Stimulated activated CD8-positive, alpha-beta memory T cell treated with anti-CD3 and anti-CD28 coated beads, Interleukin-7, amount 100 ng/mL, for 4 hours (primary cell): ENCODE results near the gene ACTMAP.
"Not testable (repeated sequence)": the region's sequence is repeated elsewhere in the genome, so short reads cannot be mapped to it uniquely, and the experiment has no call there.

ENCODE experiments used
- DNase-seq, 2 donors: peaks; one replicate each; pipeline ENCODE4 v3.0.0-alpha.2; 2020; ENCODE audit warnings: low read depth in 2 of 2

ACTMAP gene, protein sequence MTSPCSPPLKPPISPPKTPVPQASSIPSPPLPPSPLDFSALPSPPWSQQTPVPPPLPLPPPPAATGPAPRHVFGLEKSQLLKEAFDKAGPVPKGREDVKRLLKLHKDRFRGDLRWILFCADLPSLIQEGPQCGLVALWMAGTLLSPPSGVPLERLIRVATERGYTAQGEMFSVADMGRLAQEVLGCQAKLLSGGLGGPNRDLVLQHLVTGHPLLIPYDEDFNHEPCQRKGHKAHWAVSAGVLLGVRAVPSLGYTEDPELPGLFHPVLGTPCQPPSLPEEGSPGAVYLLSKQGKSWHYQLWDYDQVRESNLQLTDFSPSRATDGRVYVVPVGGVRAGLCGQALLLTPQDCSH

GRCh38 chr19:40750058-40750873, at the start of gene ACTMAP:
ACTMAP (minus strand) TSS chr19:40750477; CDS start chr19:40749803, 674 bp downstream.
- peak; percentile 98 to 99 for DNase-seq

DNA sequence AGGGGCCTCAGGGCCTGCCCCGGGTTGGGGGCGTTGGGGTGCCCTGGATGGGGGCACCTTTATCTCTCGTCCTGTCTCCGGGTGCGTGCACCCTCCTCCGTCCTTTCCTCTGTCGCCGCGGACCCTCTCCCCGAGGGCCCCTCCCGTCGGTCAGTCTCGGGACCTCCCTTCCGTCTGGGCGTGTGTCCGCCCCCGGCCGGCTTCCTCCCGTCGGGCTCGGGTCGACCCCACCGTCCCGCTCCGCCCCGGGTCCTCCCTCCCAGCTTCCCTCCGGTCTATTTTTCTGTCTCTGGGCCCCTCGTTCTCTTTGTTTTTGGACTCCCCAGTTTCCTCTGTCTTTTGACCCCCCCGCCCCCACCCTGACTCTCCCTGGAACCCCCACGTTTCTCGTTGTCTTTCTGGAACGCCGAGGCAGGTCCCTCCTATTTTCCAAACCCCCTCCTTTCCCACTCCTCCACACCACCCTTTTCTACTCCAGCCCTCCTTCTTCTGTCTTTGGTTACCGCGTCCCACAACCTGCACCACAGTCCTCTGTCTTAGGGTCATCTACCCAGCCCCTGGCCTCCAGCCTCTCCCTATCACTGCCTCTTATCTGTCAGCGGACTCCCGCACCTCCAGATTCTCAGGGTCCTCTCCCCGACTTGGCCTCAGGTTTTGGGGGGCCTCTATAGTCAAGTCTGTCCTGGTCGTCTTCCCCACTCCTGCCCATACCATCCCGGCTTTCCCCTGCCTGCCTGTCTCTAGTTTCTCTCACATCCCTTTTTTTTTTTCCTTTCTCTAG, 49.5 kb upstream of the ACTMAP start:
- DNase-seq, result no peak

DNA sequence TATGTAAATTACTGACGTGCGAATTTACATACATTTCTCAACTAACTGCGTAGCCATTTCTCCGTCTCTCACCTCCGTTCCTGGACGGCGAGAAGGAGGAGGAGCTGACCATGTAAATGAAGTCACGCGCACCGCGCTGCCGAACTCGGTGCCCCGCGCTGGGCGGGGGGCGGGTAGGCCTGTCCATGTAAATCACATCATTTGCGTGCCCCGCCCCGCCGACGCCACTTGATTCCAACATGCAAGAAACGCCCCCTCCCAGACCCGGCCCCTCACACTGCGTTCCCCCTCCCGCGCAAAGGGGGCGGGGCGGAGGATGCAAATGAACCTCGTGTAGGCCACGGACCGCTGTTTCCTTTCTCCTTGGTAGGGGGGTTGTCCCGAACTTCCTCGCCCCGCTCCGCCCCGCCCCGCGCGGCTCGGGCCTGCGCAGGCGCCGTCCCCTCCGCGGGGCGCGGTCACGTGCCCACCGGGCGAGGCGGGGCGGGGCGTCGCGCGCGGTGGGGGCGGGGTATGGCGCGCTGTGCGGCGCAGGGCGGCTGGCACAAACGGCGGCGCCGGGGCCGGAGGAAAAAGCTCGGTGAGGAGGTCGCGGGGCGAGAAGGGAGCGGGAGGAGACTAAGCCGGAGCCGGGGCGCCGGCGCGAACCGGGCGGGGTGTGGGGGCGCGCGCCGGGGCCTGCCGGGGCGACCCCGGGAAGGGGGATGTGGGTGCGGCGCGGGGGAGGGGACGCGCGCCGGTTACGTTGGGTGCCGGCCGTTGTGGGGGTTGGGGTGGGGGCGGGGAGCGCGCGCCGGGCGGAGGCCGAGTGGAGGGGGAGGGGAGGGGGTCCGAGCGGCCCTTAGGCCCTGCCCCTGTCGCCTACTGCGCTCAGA, 48.6 kb upstream of the ACTMAP start, which contains the start of gene EGLN2:
EGLN2 (plus strand) TSS at position 509 of the 875 bp plus-strand sequence. CDS start 1,382 bp downstream, outside the sequence.
- peak; percentile 100 for DNase-seq

DNA sequence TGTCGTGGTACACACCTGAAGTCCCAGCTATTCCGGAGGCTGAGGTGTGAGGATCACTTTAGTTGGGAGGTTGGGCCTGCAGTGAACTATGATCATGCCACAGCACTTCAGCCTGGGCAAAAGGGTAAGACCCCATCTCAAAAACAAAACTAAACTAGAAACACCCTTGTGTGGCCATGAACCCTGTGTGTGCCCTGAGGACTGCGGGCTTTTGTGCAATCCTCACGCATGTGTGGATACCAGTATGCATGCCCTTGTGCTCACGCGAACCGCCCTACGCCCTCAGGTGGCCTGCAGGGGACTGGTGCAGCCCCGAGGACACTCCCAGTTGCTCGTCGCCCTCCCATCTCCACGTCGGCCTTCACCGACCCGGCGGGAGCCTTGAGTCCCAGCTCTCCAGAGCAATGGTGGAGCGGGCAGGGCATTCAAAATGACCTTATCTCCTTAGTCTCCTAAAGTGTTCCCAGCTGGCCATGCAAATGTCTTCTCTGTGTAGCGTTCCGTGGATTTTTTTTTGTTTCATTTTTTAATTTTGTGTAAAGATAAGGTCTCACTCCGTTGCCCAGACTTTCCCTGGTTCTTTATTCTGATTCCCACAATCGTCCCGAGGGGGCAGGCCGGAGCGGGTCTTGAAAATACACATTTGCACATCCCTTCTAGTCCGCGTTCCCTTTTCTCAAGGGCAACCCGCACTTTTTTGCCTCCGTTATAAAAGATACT, 47.8 kb upstream of the ACTMAP start:
- peak in 1 of 2 donors; percentile 53 for DNase-seq

- DNase-seq, result no peak
Measured at GRCh38 chr19:40797166-40797962, 47.1 kb upstream of the ACTMAP start.

DNA sequence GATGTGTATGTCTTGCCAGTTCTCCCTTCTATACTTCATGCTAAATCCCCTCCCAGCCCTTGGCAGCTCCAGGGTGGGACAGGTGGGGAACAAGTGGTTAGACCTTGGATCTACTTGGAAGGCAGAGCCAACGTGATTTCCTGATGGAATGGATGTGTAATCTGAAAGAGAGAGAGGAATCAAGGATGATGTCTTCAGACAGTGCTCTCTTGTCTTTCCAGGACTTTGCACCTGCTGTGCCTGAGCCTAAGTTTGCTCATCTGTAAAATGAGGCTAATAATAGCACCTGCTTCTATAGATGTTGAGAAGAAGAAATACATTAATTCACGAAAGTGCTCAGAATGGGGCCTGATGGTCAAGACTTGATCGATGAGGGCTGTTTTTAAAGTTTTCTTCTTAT, 41.7 kb upstream of the ACTMAP start:
- DNase-seq, result no peak

GRCh38 chr19:40791349-40791748, 41.1 kb upstream of the ACTMAP start:
- no peak for DNase-seq

- DNase-seq, result no peak
Measured at GRCh38 chr19:40786060-40787037, 36.1 kb upstream of the ACTMAP start.

DNA sequence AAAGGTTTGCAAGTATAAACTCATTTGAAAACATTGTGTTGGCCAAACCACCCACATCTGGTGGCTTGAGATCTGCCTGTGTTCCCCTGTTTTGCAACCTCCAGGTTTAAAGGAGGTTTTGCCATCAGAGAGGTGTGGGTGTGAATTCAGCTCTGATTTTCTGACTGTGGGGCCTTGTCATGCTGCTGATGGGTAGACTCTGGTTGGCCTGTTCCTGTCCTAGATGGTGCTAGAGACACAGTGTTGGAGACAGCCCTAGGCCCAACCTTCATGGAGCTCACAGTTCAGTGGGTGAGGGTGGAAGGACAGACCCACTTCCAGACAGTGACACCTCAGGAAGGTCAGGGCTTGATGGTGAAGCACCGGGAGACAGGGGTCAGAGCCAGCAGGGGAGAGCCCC, 35.2 kb upstream of the ACTMAP start:
- DNase-seq, result no peak

- not testable (repeated sequence) for DNase-seq
Measured at GRCh38 chr19:40784146-40784545, 33.9 kb upstream of the ACTMAP start.

DNA sequence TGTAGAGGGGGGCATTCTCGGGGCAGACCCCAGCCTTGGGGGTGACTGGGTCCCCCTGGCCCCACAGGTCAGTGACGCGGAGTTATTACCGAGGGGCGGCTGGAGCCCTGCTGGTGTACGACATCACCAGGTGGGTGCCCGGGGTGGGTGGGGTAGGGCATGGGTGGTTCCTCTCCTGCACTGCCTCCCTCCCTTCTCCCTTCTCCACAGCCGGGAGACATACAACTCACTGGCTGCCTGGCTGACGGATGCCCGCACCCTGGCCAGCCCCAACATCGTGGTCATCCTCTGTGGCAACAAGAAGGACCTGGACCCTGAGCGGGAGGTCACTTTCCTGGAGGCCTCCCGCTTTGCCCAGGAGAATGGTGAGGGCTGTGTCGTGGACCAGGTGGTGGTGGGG, 33.4 kb upstream of the ACTMAP start:
- no peak for DNase-seq

- no peak for DNase-seq
Measured at GRCh38 chr19:40781140-40781539, 30.9 kb upstream of the ACTMAP start.

DNA sequence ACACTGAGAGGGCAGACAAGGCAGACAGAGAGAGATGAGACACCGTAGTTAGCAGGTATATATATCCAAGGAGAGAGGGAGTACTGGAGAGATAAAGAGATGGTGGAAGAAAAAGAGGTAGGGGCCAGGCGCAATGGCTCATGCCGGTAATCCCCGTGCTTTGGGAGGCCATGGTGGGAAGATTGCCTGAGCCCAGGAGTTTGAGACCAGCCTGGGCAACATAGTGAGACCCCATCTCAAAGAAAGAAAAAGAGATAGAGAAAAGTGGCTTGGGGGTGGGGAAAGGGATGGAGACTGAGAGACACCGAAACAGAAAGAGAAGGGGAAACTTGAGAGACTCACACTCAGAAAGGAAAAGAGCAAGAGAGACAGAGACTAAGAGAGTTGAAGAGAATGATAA, 30.3 kb upstream of the ACTMAP start:
- no peak for DNase-seq

GRCh38 chr19:40778706-40779284, 28.5 kb upstream of the ACTMAP start:
- no peak for DNase-seq

DNA sequence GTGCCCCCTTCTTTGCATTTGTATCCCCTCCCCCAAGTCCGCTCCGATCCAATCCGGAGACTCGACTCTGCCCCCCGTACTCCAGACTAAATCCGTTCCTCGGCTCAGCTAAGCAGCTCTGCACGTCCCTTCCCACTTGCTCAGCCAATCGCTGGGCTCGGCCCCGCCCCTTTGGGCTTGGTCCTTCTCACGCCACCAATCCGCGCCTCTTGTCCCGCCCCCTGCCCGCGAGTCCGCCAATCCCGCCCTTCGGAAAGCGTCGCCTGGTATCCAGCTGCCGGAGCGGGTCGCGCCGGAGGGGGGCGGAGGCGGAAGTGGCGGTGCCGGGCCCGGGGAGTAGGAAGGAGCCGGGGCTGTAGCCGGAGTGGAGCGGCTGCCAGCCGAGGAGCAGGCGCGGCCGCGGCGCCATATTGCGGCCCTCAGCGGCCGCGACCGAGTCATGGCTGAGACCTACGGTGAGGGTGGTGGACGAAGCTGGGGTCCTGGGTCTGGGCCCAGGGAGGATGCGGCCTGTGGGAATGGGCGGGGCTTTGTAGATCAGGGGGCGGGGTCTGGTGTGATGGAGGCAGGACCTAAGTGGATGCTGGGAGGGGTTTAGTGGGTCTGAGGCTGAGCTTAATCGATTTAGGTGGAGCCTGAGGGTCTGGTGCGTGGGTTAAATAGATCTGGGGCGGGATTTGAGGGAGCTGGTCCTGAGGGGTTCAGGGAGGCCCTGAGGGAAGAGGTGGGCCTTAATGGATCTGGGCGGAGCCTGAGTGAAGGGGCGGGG, 27.8 kb upstream of the ACTMAP start, which contains the start of gene RAB4B:
RAB4B (plus strand) TSS at position 311 of the 769 bp plus-strand sequence; CDS start at position 440, 129 bp downstream.
- peak; percentile 99 to 100 for DNase-seq

- no peak for DNase-seq
Measured at GRCh38 chr19:40777645-40777936, 27.3 kb upstream of the ACTMAP start.

DNA sequence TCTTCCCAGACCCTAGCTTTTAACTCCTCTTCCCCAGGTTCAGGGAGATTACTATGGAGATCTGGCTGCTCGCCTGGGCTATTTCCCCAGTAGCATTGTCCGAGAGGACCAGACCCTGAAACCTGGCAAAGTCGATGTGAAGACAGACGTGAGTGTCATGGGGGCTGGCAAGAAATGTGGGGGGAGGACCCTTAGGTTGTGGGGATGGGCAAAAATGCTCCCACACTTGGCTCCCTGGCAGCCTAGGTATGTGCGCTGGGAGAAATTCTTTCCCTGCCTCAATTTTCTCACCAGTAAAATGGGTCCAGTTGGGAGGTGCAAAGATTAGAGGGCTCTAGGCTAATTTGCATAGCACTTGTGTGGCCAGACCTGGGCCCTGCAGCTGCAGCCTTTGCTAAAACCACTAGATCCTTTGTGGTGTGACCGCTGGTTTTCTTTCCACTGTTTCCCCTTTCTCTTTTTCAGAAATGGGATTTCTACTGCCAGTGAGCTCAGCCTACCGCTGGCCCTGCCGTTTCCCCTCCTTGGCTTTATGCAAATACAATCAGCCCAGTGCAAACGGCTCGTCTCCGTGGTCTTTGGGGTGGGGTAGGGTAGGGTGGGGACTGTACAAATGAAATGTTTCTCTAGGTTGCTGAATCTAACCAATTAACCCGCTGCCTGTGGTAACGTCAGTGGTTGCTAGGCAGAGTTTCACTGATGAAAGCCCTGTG, 26.8 kb upstream of the ACTMAP start:
- DNase-seq, result peak; percentile 79 to 90
